K562 (cell line): ENCODE results near the gene ZFPM1. TPM values are rescaled to one million over a fixed set of nuclear protein-coding genes. Genes with fewer than 3 reads are reported as not detected.
A peak's percentile ranks its signal among the peaks of the same experiment; 100 is the strongest.

ENCODE experiments used
- DACH1 ChIP-seq: fragments of 450-650 bp; IDR thresholded peaks from 2 replicates; pipeline ENCODE4 v1.6.1; 2018; ENCODE audit not compliant: partially characterized antibody
- MAX ChIP-seq: sonication (generic); formaldehyde crosslinking; IDR thresholded peaks from 2 replicates; pipeline ENCODE4 v1.9.0; 2022; ENCODE audit warnings: mild to moderate bottlenecking, missing genetic modification reagents
- PBX2 ChIP-seq, 2 experiments: IDR thresholded peaks in 1 of 2; conservative IDR thresholded peaks in 1 of 2; 2 replicates each; pipeline ENCODE4 v1.6.1; 2016; ENCODE audit warnings: low read depth in 2 of 2, mild to moderate bottlenecking in 1 of 2, missing compliant biosample characterization in 1 of 2, missing genetic modification characterization in 1 of 2, moderate library complexity in 1 of 2
- SMAD2 ChIP-seq: fragments of 150-350 bp; IDR thresholded peaks from 2 replicates; pipeline ENCODE4 v1.6.1; 2014; ENCODE audit warnings: low read depth, mild to moderate bottlenecking, low read length
- XRCC4 ChIP-seq: IDR thresholded peaks from one replicate; pipeline ENCODE4 v1.6.1; 2011; ENCODE audit not compliant: insufficient read depth, insufficient read length; ENCODE audit errors: extremely low read depth
- ZNF140 ChIP-seq: fragments of 250-450 bp; sonication (Bioruptor Pico); IDR thresholded peaks from 2 replicates; pipeline ENCODE4 v1.8.0; 2021; ENCODE audit warnings: moderate library complexity, mild to moderate bottlenecking, inconsistent platforms
- ZNF354B ChIP-seq: fragments of 250-450 bp; sonication (Bioruptor Pico); IDR thresholded peaks from 2 replicates; pipeline ENCODE4 v1.4.0; 2020
- ZNF584 ChIP-seq: fragments of 200-800 bp; sonication (Bioruptor generic); IDR thresholded peaks from 2 replicates; pipeline ENCODE4 v1.6.1; 2016; ENCODE audit warnings: low read depth, mild to moderate bottlenecking, missing genetic modification characterization, missing compliant biosample characterization
- ZNF695 ChIP-seq: fragments of 450-650 bp; formaldehyde crosslinking; IDR thresholded peaks from 2 replicates; pipeline ENCODE4 v1.4.0; 2020; ENCODE audit warnings: mild to moderate bottlenecking, moderate library complexity
- polyA plus RNA-seq, 8 experiments: library from polyadenylated mRNA; depleted of rRNA in 4 of 8; stranded (reverse) in 5 of 8; unstranded in 3 of 8; fragments of >200 nt; fragmentation: Nextera tagmentation in 2 of 8; fragmentation: Illumina TruSeq in 1 of 8; extraction: Ambion mirVana in 2 of 8; extraction: Trizol in 1 of 8; gene quantifications; 2 replicates each; pipeline versions ENCODE4 v1.2.1 to v1.2.3, GENCODE V29; 2011 to 2014; ENCODE audit warnings: inconsistent platforms in 1 of 8, missing spikeins in 1 of 8
- total RNA-seq, 7 experiments: library from RNA; depleted of rRNA in 6 of 7; stranded (reverse); fragments of >200 nt in 6 of 7; fragmentation: Illumina TruSeq in 2 of 7; extraction: Trizol in 2 of 7; gene quantifications; 2 replicates each; pipeline versions ENCODE4 v1.2.1 to v1.2.3, GENCODE V29; 2011 to 2021; ENCODE audit warnings: low replicate concordance in 1 of 7
- TF ChIP-seq, protein P1 (sequence below), 3 experiments: fragments of 200-800 bp in 1 of 3; sonication (Bioruptor generic) in 1 of 3; sonication (generic) in 1 of 3; formaldehyde crosslinking in 1 of 3; IDR thresholded peaks; 2 replicates each; pipeline versions ENCODE4 v1.6.1 to v1.8.0; 2016 to 2022; ENCODE audit warnings: mild to moderate bottlenecking in 2 of 3, missing compliant biosample characterization in 2 of 3, missing genetic modification characterization in 2 of 3, missing genetic modification reagents in 1 of 3
- TF ChIP-seq, protein P2 (sequence below): fragments of 450-650 bp; IDR thresholded peaks from 2 replicates; pipeline ENCODE4 v1.6.1; 2014; ENCODE audit warnings: low read depth, mild to moderate bottlenecking, moderate library complexity, borderline replicate concordance
- TF ChIP-seq, protein P3 (sequence below): fragments of 250-450 bp; sonication (Bioruptor Pico); IDR thresholded peaks from 2 replicates; pipeline ENCODE4 v1.4.0; 2020; ENCODE audit warnings: mild to moderate bottlenecking, moderate library complexity, borderline replicate concordance
- TF ChIP-seq, protein P4 (sequence below): fragments of 450-650 bp; IDR thresholded peaks from 2 replicates; pipeline ENCODE4 v1.6.1; 2018; ENCODE audit not compliant: partially characterized antibody

The ZFPM1 gene
- total and polyA plus RNA-seq, 9 of the 15 experiments (the other 6 are each of a cell fraction or from before 2014, with no cell fraction given) = 0.03 to 35.9 (median 1.4) TPM

- TF ChIP-seq, protein P1, sequence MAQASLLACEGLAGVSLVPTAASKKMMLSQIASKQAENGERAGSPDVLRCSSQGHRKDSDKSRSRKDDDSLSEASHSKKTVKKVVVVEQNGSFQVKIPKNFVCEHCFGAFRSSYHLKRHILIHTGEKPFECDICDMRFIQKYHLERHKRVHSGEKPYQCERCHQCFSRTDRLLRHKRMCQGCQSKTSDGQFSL (CRISPR knock-in tag; IDR thresholded peaks at IDR 0.05) = peak; percentile 64; the same call in 1 of the 2 replicates
- TF ChIP-seq, protein P1 (tag; IDR thresholded peaks at IDR 0.05) = no peak
- TF ChIP-seq ZNF695 (CRISPR knock-in tag) (no peak), ZNF140 (CRISPR knock-in tag) (no peak), MAX (CRISPR knock-in tag) (peak; percentile 32; the same call in 1 of the 2 replicates), SMAD2 (no peak), DACH1 (no peak), ZNF584 (CRISPR knock-in tag) (no peak), ZNF354B (CRISPR knock-in tag) (no peak), XRCC4 (no peak), PBX2 (CRISPR knock-in tag; IDR thresholded peaks at IDR 0.05; ENCODE audit: low read depth) (no peak), PBX2 (tag; conservative IDR thresholded peaks at IDR 0.05; ENCODE audit: low read depth) (no peak)
- TF ChIP-seq, protein P2, sequence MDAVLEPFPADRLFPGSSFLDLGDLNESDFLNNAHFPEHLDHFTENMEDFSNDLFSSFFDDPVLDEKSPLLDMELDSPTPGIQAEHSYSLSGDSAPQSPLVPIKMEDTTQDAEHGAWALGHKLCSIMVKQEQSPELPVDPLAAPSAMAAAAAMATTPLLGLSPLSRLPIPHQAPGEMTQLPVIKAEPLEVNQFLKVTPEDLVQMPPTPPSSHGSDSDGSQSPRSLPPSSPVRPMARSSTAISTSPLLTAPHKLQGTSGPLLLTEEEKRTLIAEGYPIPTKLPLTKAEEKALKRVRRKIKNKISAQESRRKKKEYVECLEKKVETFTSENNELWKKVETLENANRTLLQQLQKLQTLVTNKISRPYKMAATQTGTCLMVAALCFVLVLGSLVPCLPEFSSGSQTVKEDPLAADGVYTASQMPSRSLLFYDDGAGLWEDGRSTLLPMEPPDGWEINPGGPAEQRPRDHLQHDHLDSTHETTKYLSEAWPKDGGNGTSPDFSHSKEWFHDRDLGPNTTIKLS = no peak
- TF ChIP-seq, protein P3, sequence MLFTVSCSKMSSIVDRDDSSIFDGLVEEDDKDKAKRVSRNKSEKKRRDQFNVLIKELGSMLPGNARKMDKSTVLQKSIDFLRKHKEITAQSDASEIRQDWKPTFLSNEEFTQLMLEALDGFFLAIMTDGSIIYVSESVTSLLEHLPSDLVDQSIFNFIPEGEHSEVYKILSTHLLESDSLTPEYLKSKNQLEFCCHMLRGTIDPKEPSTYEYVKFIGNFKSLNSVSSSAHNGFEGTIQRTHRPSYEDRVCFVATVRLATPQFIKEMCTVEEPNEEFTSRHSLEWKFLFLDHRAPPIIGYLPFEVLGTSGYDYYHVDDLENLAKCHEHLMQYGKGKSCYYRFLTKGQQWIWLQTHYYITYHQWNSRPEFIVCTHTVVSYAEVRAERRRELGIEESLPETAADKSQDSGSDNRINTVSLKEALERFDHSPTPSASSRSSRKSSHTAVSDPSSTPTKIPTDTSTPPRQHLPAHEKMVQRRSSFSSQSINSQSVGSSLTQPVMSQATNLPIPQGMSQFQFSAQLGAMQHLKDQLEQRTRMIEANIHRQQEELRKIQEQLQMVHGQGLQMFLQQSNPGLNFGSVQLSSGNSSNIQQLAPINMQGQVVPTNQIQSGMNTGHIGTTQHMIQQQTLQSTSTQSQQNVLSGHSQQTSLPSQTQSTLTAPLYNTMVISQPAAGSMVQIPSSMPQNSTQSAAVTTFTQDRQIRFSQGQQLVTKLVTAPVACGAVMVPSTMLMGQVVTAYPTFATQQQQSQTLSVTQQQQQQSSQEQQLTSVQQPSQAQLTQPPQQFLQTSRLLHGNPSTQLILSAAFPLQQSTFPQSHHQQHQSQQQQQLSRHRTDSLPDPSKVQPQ (CRISPR knock-in tag) = no peak
- TF ChIP-seq, protein P4, sequence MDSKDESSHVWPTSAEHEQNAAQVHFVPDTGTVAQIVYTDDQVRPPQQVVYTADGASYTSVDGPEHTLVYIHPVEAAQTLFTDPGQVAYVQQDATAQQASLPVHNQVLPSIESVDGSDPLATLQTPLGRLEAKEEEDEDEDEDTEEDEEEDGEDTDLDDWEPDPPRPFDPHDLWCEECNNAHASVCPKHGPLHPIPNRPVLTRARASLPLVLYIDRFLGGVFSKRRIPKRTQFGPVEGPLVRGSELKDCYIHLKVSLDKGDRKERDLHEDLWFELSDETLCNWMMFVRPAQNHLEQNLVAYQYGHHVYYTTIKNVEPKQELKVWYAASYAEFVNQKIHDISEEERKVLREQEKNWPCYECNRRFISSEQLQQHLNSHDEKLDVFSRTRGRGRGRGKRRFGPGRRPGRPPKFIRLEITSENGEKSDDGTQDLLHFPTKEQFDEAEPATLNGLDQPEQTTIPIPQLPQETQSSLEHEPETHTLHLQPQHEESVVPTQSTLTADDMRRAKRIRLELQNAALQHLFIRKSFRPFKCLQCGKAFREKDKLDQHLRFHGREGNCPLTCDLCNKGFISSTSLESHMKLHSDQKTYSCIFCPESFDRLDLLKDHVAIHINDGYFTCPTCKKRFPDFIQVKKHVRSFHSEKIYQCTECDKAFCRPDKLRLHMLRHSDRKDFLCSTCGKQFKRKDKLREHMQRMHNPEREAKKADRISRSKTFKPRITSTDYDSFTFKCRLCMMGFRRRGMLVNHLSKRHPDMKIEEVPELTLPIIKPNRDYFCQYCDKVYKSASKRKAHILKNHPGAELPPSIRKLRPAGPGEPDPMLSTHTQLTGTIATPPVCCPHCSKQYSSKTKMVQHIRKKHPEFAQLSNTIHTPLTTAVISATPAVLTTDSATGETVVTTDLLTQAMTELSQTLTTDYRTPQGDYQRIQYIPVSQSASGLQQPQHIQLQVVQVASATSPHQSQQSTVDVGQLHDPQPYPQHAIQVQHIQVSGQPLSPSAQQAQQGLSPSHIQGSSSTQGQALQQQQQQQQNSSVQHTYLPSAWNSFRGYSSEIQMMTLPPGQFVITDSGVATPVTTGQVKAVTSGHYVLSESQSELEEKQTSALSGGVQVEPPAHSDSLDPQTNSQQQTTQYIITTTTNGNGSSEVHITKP = no peak
These were observed 40.8 kb downstream of the ZFPM1 start (continued) for GRCh38 chr16:88493879-88494278.
